SK-N-SH (cell line): ENCODE measurements around the gene MYL1. TPM values are rescaled to one million over a fixed set of nuclear protein-coding genes. Genes with fewer than 3 reads are reported as not detected.

ENCODE experiments used
- CTCF ChIA-PET: fragments of 300-600, 350-600 bp; formaldehyde crosslinking; extraction: SDS; loops from one replicate; lab custom pipeline; 2021; lab: Yijun Ruan, JAX
- POLR2A ChIA-PET: fragments of 350-600 bp; sonication (Branson Sonifier 250); formaldehyde crosslinking; extraction: SDS; loops from one replicate; lab custom pipeline; 2020; ENCODE audit warnings: antibody characterized with exemption, inconsistent platforms; lab: Yijun Ruan, JAX
- DNase-seq: peaks from one replicate; pipeline ENCODE4 v3.0.0; 2012
- H2AFZ ChIP-seq: fragments of 200-600 bp; sonication (generic); 2 replicates; pipeline ENCODE4 v1.8.1; 2016; ENCODE audit warnings: antibody characterized with exemption, mild to moderate bottlenecking, low read depth
- H3F3A ChIP-seq: fragments of 200-600 bp; sonication (generic); replicated peaks from 2 replicates; pipeline ENCODE3; 2016; ENCODE audit warnings: antibody characterized with exemption, mild to moderate bottlenecking; ENCODE audit not compliant: insufficient read depth
- H3K27ac ChIP-seq, 2 experiments: fragments of 200-500 bp in 1 of 2; fragments of 200-600 bp in 1 of 2; sonication (Bioruptor generic) in 1 of 2; sonication (generic), shearing (Covaris generic) in 1 of 2; 2 replicates each; pipeline versions ENCODE4 v1.5.1 to v1.6.1; 2014 to 2016; ENCODE audit warnings: low read depth in 2 of 2, inconsistent platforms in 1 of 2, low read length in 1 of 2, mild to moderate bottlenecking in 1 of 2, mixed read lengths in 1 of 2
- H3K27me3 ChIP-seq: fragments of 200-600 bp; sonication (generic), shearing (Covaris generic); 2 replicates; pipeline ENCODE4 v1.6.1; 2016; ENCODE audit warnings: mixed run types; ENCODE audit not compliant: insufficient read depth
- H3K36me3 ChIP-seq, 2 experiments: fragments of 200-500 bp in 1 of 2; fragments of 200-600 bp in 1 of 2; sonication (Bioruptor generic) in 1 of 2; sonication (generic) in 1 of 2; replicated peaks in 1 of 2; 2 replicates each; pipeline versions ENCODE3 to v1.5.1; 2014 to 2016; ENCODE audit warnings: low read length in 1 of 2, mild to moderate bottlenecking in 1 of 2; ENCODE audit not compliant: insufficient read depth in 2 of 2, control insufficient read depth in 1 of 2
- H3K4me1 ChIP-seq, 2 experiments: fragments of 200-500 bp in 1 of 2; fragments of 200-600 bp in 1 of 2; sonication (Bioruptor generic) in 1 of 2; sonication (generic), shearing (Covaris generic) in 1 of 2; 2 replicates each; pipeline versions ENCODE4 v1.5.1 to v1.6.1; 2014 to 2016; ENCODE audit warnings: low read depth in 1 of 2, low read length in 1 of 2, mixed run types in 1 of 2; ENCODE audit not compliant: insufficient read depth in 2 of 2, control insufficient read depth in 1 of 2
- H3K4me2 ChIP-seq: fragments of 200-600 bp; sonication (generic), shearing (Covaris generic); 2 replicates; pipeline ENCODE4 v1.6.1; 2017; ENCODE audit warnings: mixed run types
- H3K4me3 ChIP-seq, 2 experiments: fragments of 200-500 bp in 1 of 2; fragments of 200-600 bp in 1 of 2; sonication (Bioruptor generic) in 1 of 2; sonication (generic), shearing (Covaris generic) in 1 of 2; 2 replicates each; pipeline versions ENCODE4 v1.5.1 to v1.8.1; 2014 to 2016; ENCODE audit warnings: low read depth in 2 of 2, inconsistent platforms in 1 of 2, low read length in 1 of 2, mild to moderate bottlenecking in 1 of 2, mixed read lengths in 1 of 2, moderate library complexity in 1 of 2
- H3K79me2 ChIP-seq: fragments of 200-600 bp; sonication (generic); 2 replicates; pipeline ENCODE4 v1.8.1; 2017; ENCODE audit warnings: mild to moderate bottlenecking; ENCODE audit not compliant: insufficient read depth
- H3K9ac ChIP-seq: fragments of 200-600 bp; sonication (generic); 2 replicates; pipeline ENCODE4 v1.6.1; 2017; ENCODE audit warnings: mixed run types
- H3K9me2 ChIP-seq: fragments of 200-600 bp; sonication (generic); 2 replicates; pipeline ENCODE4 v1.6.1; 2017; ENCODE audit warnings: mixed run types
- H3K9me3 ChIP-seq: fragments of 200-600 bp; sonication (generic); 2 replicates; pipeline ENCODE4 v1.6.1; 2017; ENCODE audit warnings: mixed run types, mild to moderate bottlenecking, moderate library complexity
- H4K20me1 ChIP-seq: fragments of 200-600 bp; sonication (generic); 2 replicates; pipeline ENCODE4 v1.6.1; 2017; ENCODE audit warnings: mild to moderate bottlenecking, mixed run types; ENCODE audit not compliant: insufficient read depth
- EZH2phosphoT487 ChIP-seq: fragments of 200-600 bp; sonication (generic); IDR thresholded peaks from 2 replicates; pipeline ENCODE4 v1.6.1; 2017; ENCODE audit warnings: low read depth, mixed run types, mild to moderate bottlenecking, antibody characterized with exemption, moderate library complexity, borderline replicate concordance
- FOSL2 ChIP-seq: IDR thresholded peaks from 2 replicates; pipeline ENCODE4 v1.4.0; 2012; ENCODE audit warnings: low read depth, mild to moderate bottlenecking, moderate library complexity, borderline replicate concordance
- FOXJ3 ChIP-seq: sonication (generic); formaldehyde crosslinking; IDR thresholded peaks from 2 replicates; pipeline ENCODE4 v1.5.1; 2020; ENCODE audit warnings: mild to moderate bottlenecking, missing genetic modification reagents
- GABPA ChIP-seq: IDR thresholded peaks from 2 replicates; pipeline ENCODE4 v1.4.0; 2012; ENCODE audit warnings: low read depth, mild to moderate bottlenecking
- GATA2 ChIP-seq: sonication (generic); formaldehyde crosslinking; IDR thresholded peaks from 2 replicates; pipeline ENCODE4 v1.5.0; 2020; ENCODE audit warnings: mild to moderate bottlenecking, missing genetic modification reagents
- JUND ChIP-seq: IDR thresholded peaks from 2 replicates; pipeline ENCODE4 v1.4.0; 2012
- MAX ChIP-seq: IDR thresholded peaks from 2 replicates; pipeline ENCODE4 v1.4.0; 2012; ENCODE audit warnings: low read depth
- MXI1 ChIP-seq: IDR thresholded peaks from 2 replicates; pipeline ENCODE4 v1.6.1; 2012; ENCODE audit warnings: mild to moderate bottlenecking, low read depth, low read length, improper control_type of control experiment
- NFIC ChIP-seq: IDR thresholded peaks from 2 replicates; pipeline ENCODE4 v1.4.0; 2012; ENCODE audit warnings: borderline replicate concordance
- NRF1 ChIP-seq: IDR thresholded peaks from 2 replicates; pipeline ENCODE4 v1.6.1; 2012; ENCODE audit warnings: low read depth, mild to moderate bottlenecking, low read length
- RAD21 ChIP-seq: IDR thresholded peaks from 2 replicates; pipeline ENCODE4 v1.6.1; 2012; ENCODE audit warnings: mild to moderate bottlenecking, low read length
- RCOR1 ChIP-seq: fragments of 150-350 bp; IDR thresholded peaks from 2 replicates; pipeline ENCODE4 v1.6.1; 2017; ENCODE audit warnings: antibody characterized with exemption, low read length
- REST ChIP-seq: IDR thresholded peaks from 2 replicates; pipeline ENCODE4 v1.6.1; 2012; ENCODE audit warnings: mild to moderate bottlenecking, low read depth, low read length, moderate library complexity
- RXRA ChIP-seq: IDR thresholded peaks from 2 replicates; pipeline ENCODE4 v1.4.0; 2012; ENCODE audit warnings: low read depth, mild to moderate bottlenecking, borderline replicate concordance
- SMC3 ChIP-seq: IDR thresholded peaks from 2 replicates; pipeline ENCODE4 v1.6.1; 2012; ENCODE audit warnings: low read depth, low read length, improper control_type of control experiment
- USF1 ChIP-seq: IDR thresholded peaks from 2 replicates; pipeline ENCODE4 v1.4.0; 2012; ENCODE audit warnings: low read depth, borderline replicate concordance
- USF2 ChIP-seq: fragments of 150-350 bp; IDR thresholded peaks from 2 replicates; pipeline ENCODE4 v1.6.1; 2017; ENCODE audit warnings: antibody characterized with exemption, low read length, low read depth, borderline replicate concordance
- YY1 ChIP-seq: IDR thresholded peaks from 2 replicates; pipeline ENCODE4 v1.4.0; 2012; ENCODE audit warnings: low read depth, mild to moderate bottlenecking
- ZBTB33 ChIP-seq: IDR thresholded peaks from 2 replicates; pipeline ENCODE4 v1.4.0; 2012; ENCODE audit warnings: low read depth, borderline replicate concordance
- WGBS: methylation state at CpG from one replicate; pipeline ENCODE4 v1.1.6; 2017; ENCODE audit warnings: low lambda C conversion rate; 5-methylcytosine and 5-hydroxymethylcytosine counted together
- polyA plus RNA-seq, 3 experiments: library from polyadenylated mRNA; depleted of rRNA; stranded (reverse); fragments of >200 nt; gene quantifications; 2 replicates each; pipeline ENCODE4 v1.2.3, GENCODE V29; 2012

MYL1 gene
- polyA plus RNA-seq, 1 of the 3 experiments (the other 2 are of a cell fraction): not detected

- H4K20me1 ChIP-seq: no peaks in the 10 kb centered on the region
- H3K4me2 ChIP-seq: no peak overlapping the region
- H2AFZ ChIP-seq: no peak overlapping the region
- no peak overlapping the region for H3K27ac ChIP-seq
- H3F3A ChIP-seq: no peaks in the 10 kb centered on the region
- DNase-seq: no peak
- 0 out of 2 replicates have a peak, but pooled peaks cover 2% of the 10 kb centered on the region for H3K9me2 ChIP-seq
- no peaks in the 10 kb centered on the region for H3K9me3 ChIP-seq
- H3K9ac ChIP-seq: no peak overlapping the region
- whole genome bisulfite sequencing: 9% methylated on average over 9 of the region's 9 CpGs
- TF ChIP-seq YY1: no peak
- TF ChIP-seq USF1: no peak
- no peak for TF ChIP-seq EZH2phosphoT487
- TF ChIP-seq RXRA: no peak
- no peak for TF ChIP-seq MAX
- TF ChIP-seq RCOR1: no peak
- TF ChIP-seq JUND: no peak
- ChIA-PET CTCF (no interaction called here), POLR2A (no interaction called here)
- no peaks in the 10 kb centered on the region for H3K36me3 ChIP-seq
- H3K4me1 ChIP-seq: no peaks in the 10 kb centered on the region
- no peaks in the 10 kb centered on the region for H3K79me2 ChIP-seq
- no peaks in the 10 kb centered on the region for H3K27me3 ChIP-seq
- H3K4me3 ChIP-seq: no peak overlapping the region
These were observed 9.9 kb upstream of the MYL1 start for GRCh38 chr2:210324906-210325305.

- Histone ChIP-seq H3K4me2 (no peak overlapping the region), H3K4me1 (no peaks in the 10 kb centered on the region), H3F3A (no peaks in the 10 kb centered on the region), H3K9me3 (no peaks in the 10 kb centered on the region), H3K27ac (no peak overlapping the region), H2AFZ (no peak overlapping the region), H3K36me3 (no peaks in the 10 kb centered on the region), H3K9ac (no peak overlapping the region), H3K4me3 (no peak overlapping the region), H4K20me1 (no peaks in the 10 kb centered on the region), H3K27me3 (no peaks in the 10 kb centered on the region), H3K79me2 (no peaks in the 10 kb centered on the region), H3K9me2 (no peaks in the 10 kb centered on the region)
- POLR2A ChIA-PET: no interaction called here
- TF ChIP-seq REST (no peak), RCOR1 (no peak), GATA2 (CRISPR knock-in tag) (no peak), NFIC (no peak), FOXJ3 (CRISPR knock-in tag) (no peak), USF2 (no peak), RAD21 (no peak), GABPA (no peak), ZBTB33 (no peak), SMC3 (no peak), MXI1 (no peak), EZH2phosphoT487 (no peak), FOSL2 (no peak), NRF1 (no peak)
- WGBS: 10% methylated on average over 4 of the region's 4 CpGs
- no peak for DNase-seq
- CTCF ChIA-PET: no interaction called here
These were observed 9.5 kb upstream of the MYL1 start for GRCh38 chr2:210324458-210324857.
